Peyer's patch (tissue), 4 donors: ENCODE results near the gene KIRREL3. TPM values are rescaled to one million over a fixed set of nuclear protein-coding genes. Genes with fewer than 3 reads are reported as not detected.

Experiments
- DNase-seq, 3 donors: peaks; one replicate each; pipeline ENCODE4 v3.0.0-alpha.2; 2017 to 2019
- H3K27ac ChIP-seq, 4 donors: fragments of 200-600 bp; sonication (generic); one replicate each; pipeline ENCODE4 v1.5.1; 2016 to 2019
- H3K27me3 ChIP-seq, 2 donors: fragments of 200-600 bp; sonication (generic); one replicate each; pipeline ENCODE4 v1.5.1; 2019
- H3K36me3 ChIP-seq, 3 donors: fragments of 200-600 bp; sonication (generic); one replicate each; pipeline ENCODE4 v1.5.1; 2016 to 2019
- H3K4me1 ChIP-seq, 4 donors: fragments of 200-600 bp; sonication (generic); one replicate each; pipeline ENCODE4 v1.5.1; 2016 to 2019
- H3K4me3 ChIP-seq, 4 donors: fragments of 200-600 bp; sonication (generic); 1 replicate in 3 of 4; 2 replicates in 1 of 4; pipeline ENCODE4 v1.5.1; 2016 to 2019; ENCODE audit warnings: mild to moderate bottlenecking in 1 of 4
- H3K9me3 ChIP-seq, 4 donors: fragments of 200-600 bp; sonication (generic); one replicate each; pipeline ENCODE4 v1.5.1; 2016 to 2019; ENCODE audit warnings: mild to moderate bottlenecking in 1 of 4
- POLR2A ChIP-seq, 2 donors: fragments of 450-650 bp; IDR thresholded peaks; one replicate each; pipeline ENCODE4 v1.5.1; 2017; ENCODE audit warnings: antibody characterized with exemption in 2 of 2, mild to moderate bottlenecking in 2 of 2, moderate library complexity in 2 of 2
- total RNA-seq, 4 donors: library from RNA; depleted of rRNA; stranded (reverse); fragments of >200 nt; gene quantifications; one replicate each; pipeline ENCODE4 v1.1.0, GENCODE V29; 2016
- TF ChIP-seq, protein P1 (sequence below), 6 experiments: fragments of 450-650 bp in 4 of 6; fragments of 200-600 bp in 2 of 6; sonication (generic) in 1 of 6; IDR thresholded peaks; one replicate each; pipeline ENCODE4 v1.5.1; 2017 to 2019; ENCODE audit warnings: antibody characterized with exemption in 6 of 6, mild to moderate bottlenecking in 3 of 6, moderate library complexity in 1 of 6

Gene KIRREL3
- total RNA-seq, 4 donors from 2014 or later = 0.83 TPM; not detected in 3

DNA sequence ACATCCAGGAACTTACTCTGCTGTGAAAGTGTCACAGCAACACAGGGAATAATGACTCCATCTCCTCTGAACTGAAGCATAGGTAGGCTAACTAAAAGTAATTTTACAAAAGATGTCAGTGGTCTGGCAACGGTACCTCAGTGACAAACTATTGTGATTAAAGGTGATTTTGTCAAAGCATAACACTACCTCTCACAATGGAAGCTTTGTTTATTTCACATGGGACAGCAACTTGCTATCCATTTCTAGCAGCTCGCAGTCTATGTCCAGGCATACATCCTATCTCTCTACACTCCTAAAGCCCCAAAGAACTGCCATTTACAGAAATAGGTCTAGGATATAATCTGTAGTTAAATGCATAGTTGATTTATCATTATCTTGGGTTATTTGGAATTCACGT is 163.0 kb downstream of the KIRREL3 start:
- DNase-seq = no peak
- H3K4me3 ChIP-seq = no peak overlapping the region

GRCh38 chr11:126834573-126834972 is 166.0 kb downstream of the KIRREL3 start:
- Histone ChIP-seq H3K27me3 (no peaks in the 10 kb centered on the region), H3K4me1 (no peaks in the 10 kb centered on the region), H3K36me3 (no peaks in the 10 kb centered on the region), H3K9me3 (no peaks in the 10 kb centered on the region), H3K4me3 (no peak overlapping the region), H3K27ac (no peak overlapping the region)
- no peak for TF ChIP-seq POLR2A (IDR thresholded peaks at IDR 0.05)
- TF ChIP-seq, protein P1, sequence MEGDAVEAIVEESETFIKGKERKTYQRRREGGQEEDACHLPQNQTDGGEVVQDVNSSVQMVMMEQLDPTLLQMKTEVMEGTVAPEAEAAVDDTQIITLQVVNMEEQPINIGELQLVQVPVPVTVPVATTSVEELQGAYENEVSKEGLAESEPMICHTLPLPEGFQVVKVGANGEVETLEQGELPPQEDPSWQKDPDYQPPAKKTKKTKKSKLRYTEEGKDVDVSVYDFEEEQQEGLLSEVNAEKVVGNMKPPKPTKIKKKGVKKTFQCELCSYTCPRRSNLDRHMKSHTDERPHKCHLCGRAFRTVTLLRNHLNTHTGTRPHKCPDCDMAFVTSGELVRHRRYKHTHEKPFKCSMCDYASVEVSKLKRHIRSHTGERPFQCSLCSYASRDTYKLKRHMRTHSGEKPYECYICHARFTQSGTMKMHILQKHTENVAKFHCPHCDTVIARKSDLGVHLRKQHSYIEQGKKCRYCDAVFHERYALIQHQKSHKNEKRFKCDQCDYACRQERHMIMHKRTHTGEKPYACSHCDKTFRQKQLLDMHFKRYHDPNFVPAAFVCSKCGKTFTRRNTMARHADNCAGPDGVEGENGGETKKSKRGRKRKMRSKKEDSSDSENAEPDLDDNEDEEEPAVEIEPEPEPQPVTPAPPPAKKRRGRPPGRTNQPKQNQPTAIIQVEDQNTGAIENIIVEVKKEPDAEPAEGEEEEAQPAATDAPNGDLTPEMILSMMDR (IDR thresholded peaks at IDR 0.05) = no peak
- DNase-seq = no peak

More for the DNA sequence above, 163.0 kb downstream of the KIRREL3 start:
- Histone ChIP-seq H3K36me3 (no peaks in the 10 kb centered on the region), H3K27ac (no peak overlapping the region), H3K27me3 (no peaks in the 10 kb centered on the region), H3K4me1 (no peaks in the 10 kb centered on the region), H3K9me3 (no peaks in the 10 kb centered on the region)
- TF ChIP-seq, protein P1 (IDR thresholded peaks at IDR 0.05) = no peak
- TF ChIP-seq POLR2A (IDR thresholded peaks at IDR 0.05) = no peak

GRCh38 chr11:126834149-126834548 is 166.4 kb downstream of the KIRREL3 start:
- H3K4me3 ChIP-seq = no peak overlapping the region
- H3K9me3 ChIP-seq = no peaks in the 10 kb centered on the region
- no peak for DNase-seq
- H3K27me3 ChIP-seq = no peaks in the 10 kb centered on the region
- H3K4me1 ChIP-seq = no peaks in the 10 kb centered on the region
- H3K27ac ChIP-seq = no peak overlapping the region
- no peaks in the 10 kb centered on the region for H3K36me3 ChIP-seq
- TF ChIP-seq, protein P1 (IDR thresholded peaks at IDR 0.05) = no peak
- TF ChIP-seq POLR2A (IDR thresholded peaks at IDR 0.05) = no peak

GRCh38 chr11:126833065-126833464 is 167.5 kb downstream of the KIRREL3 start:
- Histone ChIP-seq H3K27me3 (no peaks in the 10 kb centered on the region), H3K36me3 (no peaks in the 10 kb centered on the region), H3K4me3 (no peak overlapping the region), H3K4me1 (no peaks in the 10 kb centered on the region), H3K27ac (no peak overlapping the region), H3K9me3 (no peaks in the 10 kb centered on the region)
- no peak for TF ChIP-seq POLR2A (IDR thresholded peaks at IDR 0.05)
- TF ChIP-seq, protein P1 (IDR thresholded peaks at IDR 0.05) = no peak
- DNase-seq = no peak

DNA sequence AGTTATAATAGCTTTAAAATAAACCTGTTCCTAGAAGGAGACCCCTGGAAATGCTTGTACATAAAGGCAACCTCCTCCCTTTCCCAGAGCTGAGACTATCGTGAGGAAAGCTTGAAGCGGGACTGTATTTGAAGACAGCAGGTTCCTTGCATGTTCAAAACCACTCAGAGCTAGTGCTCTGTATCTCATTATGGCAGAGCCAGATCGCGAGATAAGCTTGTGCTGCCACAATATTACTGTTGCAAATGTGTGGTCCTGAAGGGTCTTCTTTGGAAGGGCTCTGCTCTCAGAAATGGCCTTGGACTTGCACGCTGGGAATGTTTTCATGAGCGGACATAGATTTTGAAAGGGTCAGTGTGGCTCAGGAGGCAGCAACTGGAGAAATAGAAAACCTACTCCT is 168.2 kb downstream of the KIRREL3 start:
- Histone ChIP-seq H3K9me3 (no peaks in the 10 kb centered on the region), H3K4me3 (no peak overlapping the region), H3K4me1 (no peaks in the 10 kb centered on the region), H3K36me3 (no peaks in the 10 kb centered on the region), H3K27ac (no peak overlapping the region), H3K27me3 (no peaks in the 10 kb centered on the region)
- no peak for TF ChIP-seq POLR2A (IDR thresholded peaks at IDR 0.05)
- TF ChIP-seq, protein P1 (IDR thresholded peaks at IDR 0.05) = no peak
- DNase-seq = no peak

DNA sequence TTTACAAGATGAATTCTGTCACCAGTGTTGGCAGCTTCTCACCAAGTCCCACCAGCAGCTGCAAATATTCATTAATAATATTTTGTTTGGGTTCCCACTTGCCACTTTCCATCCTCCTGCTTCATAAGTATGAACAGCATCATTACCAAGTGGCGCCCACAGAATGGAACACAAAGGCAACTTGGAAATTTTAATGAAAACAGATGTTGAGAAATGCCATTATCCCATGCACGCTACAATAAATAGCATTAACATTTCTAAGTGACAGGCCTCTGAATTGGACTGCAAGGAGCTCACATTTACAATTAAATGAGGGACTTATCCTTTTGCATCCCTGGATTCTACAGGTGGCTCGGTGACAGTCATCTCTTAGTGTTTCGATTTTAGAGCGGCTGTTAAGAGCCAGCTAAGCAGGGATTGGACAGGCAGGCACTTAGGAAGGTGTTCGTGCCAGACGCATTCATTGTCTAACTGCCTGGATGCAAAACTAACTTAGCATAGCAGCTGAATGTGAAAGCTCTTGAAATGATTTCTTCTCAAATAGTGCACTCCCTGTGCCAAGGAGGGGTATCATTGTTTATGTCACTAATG is 170.3 kb downstream of the KIRREL3 start:
- no peak for TF ChIP-seq POLR2A (IDR thresholded peaks at IDR 0.05)
- TF ChIP-seq, protein P1 (IDR thresholded peaks at IDR 0.05) = no peak
- Histone ChIP-seq H3K9me3 (no peaks in the 10 kb centered on the region), H3K36me3 (no peaks in the 10 kb centered on the region), H3K27ac (no peak overlapping the region), H3K4me3 (no peak overlapping the region), H3K27me3 (no peaks in the 10 kb centered on the region), H3K4me1 (no peaks in the 10 kb centered on the region)
- DNase-seq = no peak
